Measurements from ENCODE around the gene PGAM2.
A peak's percentile ranks its signal among the peaks of the same experiment; 100 is the strongest.
"Not testable (repeated sequence)": the region's sequence is repeated elsewhere in the genome, so short reads cannot be mapped to it uniquely, and the experiment has no call there.

The PGAM2 gene

DNA sequence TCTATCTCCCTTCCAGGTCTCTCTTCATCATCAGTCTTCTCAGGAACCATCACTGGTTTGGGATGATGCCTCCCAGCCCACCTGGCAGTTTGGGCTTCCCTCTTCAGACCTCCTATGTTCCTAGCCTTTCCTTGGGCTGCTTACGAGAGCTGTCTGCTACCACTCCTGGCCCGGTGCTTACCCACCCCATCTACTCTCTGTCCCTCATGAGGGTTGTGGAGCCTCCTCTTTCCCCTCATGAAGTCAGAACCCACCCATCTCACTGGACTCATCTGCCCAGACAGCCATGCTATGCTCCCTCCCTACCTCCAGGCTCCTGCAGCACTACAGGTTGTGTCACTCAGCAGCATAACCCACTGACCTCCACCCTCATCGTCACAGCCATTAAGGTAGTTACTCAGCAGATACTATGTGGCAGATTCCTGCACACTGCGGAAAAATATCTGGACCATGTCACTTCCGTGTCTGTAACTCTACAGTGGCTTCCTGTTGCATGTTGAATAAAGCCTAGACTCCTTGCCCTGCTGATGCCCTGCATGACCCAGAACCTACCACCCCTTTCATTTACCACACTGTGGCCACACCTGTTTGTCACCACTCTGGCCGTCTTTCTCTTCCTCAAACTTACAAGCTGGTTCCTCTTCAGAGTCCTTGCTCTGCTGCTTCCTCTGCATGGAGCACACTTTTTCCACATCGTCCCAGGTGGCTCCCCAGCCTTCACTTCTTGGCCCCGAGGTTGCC is 18.9 kb downstream of the PGAM2 start:
- peak; percentile 65 for DNase-seq

DNA sequence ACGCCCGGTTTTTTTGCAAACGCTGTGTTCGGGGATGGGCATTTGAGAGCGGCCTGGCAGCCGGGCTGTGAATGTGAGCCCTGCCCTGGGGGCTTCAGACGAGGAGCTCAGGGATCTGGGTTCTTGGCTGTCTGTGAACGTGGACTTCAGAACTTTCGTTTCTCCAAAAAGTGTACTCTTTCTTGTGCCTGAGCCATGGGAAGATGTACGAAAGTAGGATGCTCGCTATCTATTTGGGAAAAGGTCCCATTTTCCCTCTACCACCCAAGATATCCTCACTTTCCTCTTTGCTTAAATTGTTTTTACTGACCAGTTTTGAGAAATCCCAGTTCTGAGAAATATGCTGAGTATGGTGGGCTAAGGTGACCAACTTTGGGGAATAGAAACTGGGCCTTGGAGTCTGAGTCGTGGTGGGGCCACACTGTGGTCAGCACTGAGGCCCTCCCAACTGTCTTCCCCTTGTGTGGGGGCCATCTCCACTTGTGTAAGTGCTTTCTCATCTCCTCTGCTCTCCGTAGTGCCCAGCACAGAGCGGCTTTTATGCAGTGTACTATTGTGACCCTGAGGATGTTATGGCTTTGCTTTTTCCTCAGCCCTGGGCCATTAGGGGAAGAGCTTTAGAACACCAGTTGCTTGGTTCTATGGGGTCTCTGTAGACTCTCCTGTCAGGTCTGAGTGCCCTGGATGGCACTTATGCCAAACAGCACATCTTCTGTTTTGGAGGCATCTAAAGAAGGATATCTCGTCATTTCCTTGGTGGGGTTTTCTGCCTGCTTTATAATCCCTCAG is 19.9 kb downstream of the PGAM2 start:
- peak; percentile 42 for DNase-seq

DNA sequence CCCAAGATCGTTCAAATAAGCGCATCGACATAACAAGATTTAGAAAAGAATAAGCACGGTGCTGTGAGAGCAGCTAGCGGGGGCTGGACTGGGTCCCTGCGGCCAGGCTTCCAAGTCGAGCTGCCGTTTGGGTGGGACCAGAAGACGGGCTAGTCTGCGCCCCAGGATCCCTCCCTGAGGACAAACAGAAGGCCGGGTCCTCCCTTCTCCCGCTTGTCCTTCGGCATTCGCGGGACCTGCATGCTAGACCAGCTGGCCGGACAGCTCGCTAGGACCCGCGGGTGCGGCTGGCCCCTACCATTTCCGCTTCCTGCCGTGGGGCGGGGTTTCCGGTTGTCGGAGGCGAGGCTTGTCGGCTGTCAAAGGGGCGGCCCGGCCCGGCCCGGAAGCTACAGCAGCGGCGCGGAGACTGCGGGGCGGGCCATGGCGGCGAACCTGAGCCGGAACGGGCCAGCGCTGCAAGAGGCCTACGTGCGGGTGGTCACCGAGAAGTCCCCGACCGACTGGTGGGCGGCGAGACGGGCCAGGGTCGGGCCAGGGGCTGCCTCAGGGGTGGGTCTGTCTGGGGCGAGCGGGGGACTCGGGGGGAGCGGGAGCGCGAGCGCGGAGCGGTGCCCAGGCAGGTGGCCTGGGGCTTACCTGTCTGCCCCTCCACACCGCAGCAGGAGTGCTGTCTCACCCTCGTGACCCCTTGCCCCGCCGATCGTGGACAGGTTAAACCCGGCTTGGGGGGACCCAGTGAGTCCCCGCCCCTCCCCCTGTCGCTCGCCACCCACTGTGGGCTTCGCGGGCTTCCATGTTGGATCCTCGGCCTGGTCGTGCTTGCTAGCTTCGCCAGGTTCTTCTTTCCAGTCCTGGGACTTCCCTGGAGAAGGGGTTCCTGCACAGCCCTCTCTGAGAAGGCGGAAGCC is 20.8 kb downstream of the PGAM2 start, which contains the start of gene DBNL:
Gene DBNL (plus strand): TSS at position 388 of the 911 bp plus-strand sequence. CDS start 36 bp downstream, at position 424.
- peak; percentile 88 for DNase-seq

DNA sequence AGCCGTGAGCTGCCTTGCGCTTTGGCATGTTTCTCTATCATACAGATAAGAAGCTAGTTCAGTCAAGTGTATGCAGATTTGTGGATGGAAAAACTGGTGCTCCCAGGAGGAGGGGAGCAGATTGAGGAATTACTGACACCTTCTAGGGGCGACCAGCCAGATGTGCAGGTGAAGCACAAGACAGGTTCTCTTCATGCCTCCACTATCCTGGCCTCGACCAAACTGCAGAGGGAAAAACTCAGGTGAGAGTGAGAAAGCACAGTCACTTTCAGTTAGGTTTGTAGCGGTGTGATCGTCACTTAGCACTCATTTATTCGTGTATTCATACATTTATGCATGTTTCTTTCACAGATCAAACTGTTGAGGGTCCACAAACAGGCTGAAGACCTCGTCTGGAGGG is 21.5 kb downstream of the PGAM2 start:
- DNase-seq = no peak

DNA sequence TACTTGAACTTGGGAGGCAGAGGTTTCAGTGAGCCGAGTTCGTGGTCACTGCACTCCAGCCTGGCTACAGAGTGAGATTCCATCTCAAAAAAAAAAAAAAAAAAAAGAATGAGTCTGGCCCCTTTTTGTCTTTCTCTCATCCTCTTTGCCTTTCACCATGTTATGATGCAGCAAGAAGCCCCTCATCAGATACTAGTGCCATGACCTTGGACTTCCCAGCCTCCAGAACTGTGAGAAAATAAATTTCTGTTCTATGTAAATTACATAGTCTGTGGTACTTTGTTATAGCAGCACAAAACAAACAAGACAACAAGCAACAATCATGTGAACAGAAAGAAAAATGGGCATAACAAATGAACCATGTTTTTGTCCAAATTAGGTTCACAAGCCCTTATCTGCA is 23.1 kb downstream of the PGAM2 start:
- DNase-seq = no peak

DNA sequence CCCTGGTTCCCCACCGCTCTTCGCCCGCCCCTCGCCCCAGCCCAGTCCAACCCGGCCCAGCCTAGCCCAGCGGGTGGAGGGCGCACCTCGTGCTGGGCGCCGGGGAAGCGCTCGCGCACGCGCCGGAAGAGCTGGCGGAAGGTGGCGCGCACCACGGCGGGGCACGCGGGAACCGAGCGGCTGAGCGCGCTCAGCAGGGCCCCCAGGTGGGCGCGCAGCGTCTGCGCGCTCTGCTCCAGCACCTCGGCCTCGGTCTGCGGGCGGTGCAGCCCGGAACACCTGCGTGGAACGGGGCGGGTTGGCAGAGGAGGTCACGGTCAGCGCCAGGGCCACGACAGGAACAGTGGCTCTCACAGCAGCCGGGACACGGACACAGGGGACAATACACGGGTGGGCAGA is 24.9 kb downstream of the PGAM2 start:
- peak; percentile 78 for DNase-seq

DNA sequence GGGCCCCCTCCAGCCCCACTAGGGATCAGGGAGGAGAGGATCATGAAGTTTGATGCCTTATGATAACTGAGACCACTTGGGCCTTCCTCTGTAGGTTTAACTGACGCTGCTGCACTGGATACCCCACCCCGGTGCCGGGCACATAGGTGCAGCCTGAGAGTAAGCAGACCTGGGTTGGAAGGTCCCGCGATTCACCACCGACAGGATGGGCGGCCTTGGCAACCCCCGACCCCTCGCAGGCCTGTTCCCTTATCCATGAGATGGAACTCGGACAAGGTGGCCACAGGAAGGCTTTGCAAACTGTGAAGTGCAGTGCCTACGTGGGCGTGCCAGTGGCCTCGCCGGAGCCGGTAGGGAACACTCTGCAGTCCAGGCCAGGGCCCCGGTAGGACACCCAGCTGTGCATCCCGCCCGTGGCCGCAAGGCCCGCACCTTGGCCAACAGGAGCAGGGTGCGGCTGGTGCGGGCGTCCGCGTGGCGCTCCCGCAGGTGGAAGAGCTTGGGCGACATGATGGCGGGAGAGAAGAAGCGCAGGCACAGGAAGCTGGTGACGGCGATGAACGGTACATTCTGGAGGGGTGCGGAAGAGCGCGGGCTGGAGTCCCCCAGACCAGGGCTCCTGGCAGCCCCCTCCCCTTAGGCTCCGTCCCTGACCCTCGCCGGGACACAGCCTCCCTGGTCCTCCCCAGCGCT is 25.4 kb downstream of the PGAM2 start:
- not testable (repeated sequence) for DNase-seq

DNA sequence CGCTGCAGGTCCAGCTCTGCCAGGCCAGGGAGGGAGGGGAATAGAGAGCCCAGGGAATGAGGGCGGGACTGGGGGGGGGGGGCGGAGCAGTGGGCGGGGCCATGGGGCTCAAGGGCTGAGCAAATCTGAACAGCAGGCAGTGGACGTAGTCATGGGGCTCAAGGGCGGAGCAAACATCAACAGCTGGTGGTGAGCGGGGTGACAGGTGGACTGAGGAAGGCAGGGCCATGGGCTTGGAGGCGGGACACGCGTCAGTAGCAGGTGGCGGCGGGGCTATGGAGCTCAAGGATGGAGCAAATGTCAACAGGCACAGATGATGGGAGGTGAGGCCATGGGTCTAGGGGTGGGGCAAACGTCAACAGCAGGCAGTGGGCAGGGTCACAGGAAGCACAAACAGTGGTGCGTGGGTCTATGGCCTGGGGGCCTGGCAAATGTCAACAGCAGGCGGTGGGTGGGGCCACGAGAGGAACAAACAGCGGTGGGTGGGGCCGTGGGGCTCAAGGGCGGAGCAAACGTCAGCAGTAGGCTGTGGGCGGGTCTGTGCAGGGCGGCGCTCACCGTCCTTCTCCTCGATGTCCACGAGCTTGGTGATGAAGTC is 26.3 kb downstream of the PGAM2 start:
- peak; percentile 91 for DNase-seq

DNA sequence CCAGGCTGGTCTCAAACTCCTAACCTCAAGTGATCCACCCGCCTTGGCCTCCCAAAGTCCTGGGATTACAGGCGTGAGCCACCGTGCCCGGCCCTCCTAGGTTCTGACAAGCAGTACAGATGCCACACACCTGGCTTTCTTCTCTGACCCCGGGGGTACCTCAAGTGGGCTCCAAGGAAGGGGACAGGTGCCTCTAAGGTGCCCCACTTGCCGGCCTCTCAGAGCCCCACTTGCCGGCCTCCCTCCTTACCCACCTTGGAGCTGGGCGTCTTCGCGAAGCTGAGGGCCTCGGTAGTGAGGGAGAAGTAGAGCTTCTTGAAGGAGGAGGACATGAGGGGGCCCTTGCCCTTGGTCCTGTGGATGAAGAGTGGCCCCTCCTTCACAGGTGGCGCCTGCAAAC is 26.8 kb downstream of the PGAM2 start:
- DNase-seq = not testable (repeated sequence)

DNA sequence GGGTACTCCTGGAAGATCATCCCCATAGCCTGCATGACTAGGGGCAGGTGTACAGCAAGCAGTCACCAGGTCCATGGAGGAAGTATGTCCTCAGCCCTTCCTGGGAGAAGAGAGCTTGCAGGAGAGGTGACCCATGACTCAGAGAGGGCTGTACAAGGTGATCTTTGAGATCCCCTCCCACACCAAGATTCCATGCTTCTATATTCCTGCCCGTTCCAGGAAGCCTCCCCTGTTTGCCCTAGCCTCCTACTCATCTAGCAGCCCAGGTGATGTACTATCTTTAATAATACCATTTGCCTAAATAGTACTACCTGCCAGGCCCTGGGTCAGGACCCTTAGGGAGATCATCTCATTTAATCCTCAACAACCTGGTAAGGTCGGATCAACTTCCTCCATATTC is 27.4 kb downstream of the PGAM2 start:
- not testable (repeated sequence) for DNase-seq

DNA sequence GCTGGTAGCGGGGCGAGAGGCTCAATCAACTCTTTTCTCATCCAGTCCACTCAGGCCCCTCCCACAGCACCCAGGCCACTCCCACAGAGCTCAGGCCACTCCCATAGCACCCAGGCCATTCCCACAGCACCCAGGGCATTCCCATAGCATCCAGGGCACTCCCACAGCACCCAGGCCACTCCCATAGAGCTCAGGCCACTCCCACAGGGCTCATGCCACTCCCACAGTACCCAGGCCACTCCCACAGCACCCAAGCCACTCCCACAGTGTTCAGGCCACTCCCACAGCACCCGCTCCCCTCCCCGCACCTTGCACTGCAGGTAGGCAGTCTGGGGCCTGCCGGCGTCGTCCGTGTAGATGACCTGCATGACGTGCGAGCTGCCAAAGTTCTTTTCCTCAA is 29.0 kb downstream of the PGAM2 start:
- DNase-seq = peak; percentile 63

DNA sequence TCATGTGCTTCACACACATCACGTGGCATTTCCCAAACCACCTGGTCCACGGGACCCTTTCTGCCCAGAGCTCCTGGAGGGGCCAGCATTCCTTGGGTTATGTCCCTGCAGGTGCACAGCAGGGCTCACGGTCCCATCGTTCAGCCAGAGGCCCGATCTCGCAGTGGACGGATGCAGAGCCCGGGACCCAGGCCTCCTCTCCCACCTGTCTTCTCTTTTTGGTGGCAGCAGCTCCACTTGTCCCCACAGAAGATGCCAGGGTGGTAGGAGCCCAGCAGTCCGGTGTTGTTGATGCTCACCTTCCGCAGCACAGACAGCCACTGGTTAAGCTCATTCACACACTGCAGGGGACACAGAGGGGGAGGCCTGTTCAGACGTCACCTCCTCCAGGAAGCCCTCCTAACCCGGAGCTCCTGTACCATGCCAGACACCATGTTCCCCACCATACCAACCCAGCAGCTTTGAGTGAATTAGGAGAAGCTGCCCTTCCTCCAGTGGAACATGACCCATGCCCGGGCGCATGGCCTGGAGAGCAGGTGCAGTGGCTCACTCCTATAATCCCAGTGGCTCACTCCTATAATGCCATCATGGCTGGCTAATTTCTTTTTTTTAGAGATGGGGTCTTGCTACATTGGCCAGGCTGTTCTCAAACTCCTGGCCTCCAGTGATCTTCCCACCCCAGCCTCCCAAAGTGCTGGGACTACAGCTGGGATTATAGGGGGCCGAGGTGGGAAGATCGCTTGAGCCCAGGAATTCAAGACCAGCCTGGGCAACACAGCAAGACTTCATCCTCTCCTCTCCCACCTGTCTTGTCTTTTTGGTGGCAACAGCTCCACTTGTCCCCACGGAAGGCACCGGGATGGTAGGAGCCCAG is 31.2 kb downstream of the PGAM2 start:
- DNase-seq = not testable (repeated sequence)

DNA sequence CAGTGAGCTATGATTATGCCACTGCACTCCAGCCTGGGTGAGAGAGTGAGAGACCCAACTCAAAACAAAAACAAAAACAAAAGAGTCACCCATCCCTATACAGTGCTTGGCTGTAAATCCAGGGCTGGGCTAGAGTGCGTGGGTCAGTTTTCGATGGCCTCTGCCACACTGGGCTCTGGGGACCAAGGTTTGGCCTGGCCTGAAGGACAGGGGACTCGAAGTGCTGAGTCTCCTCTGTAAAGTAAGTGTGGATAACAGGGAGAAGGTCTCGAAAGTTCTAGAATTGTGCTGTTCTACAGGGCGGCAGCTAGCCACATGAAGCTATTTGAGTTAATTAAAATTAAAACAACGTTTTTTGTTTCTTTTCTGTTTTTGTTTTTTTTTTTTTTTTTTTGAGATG is 33.3 kb downstream of the PGAM2 start:
- DNase-seq = not testable (repeated sequence)

DNA sequence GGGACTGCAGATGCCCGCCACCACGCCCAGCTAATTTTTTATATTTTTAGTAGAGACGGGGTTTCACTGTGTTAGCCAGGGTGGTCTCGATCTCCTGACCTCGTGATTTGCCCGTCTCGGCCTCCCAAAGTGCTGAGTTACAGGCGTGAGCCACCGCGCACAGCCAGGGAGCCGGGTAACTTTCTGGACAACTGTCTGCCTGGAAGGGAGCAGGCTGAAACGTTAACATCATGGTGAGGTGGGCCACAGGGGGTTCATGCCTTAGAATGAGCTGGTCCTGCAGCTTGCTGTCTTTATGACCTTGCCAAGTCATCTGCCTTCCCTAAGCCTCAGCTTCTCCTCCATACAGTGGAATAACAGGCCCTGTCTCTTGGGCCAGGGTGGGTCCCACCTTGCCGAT is 34.0 kb downstream of the PGAM2 start:
- DNase-seq = not testable (repeated sequence)

DNA sequence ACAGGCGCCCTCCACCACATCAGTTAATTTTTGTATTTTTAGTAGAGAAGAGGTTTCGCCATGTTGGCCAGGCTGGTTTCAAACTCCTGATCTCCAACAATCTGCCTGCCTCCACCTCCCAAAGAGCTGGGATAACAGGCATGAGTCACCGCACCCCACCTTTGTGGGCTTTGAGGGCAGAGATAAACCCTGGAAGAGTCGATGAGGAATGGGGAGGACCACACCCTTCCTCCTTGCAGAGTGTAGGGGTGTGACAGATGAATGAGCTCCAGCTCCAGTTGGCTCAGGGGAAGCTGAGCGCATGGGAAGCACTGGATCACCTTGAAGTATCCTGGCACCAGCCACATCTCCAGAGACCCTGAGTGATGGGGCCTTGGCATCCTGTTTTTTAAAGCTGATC is 35.3 kb downstream of the PGAM2 start:
- not testable (repeated sequence) for DNase-seq

DNA sequence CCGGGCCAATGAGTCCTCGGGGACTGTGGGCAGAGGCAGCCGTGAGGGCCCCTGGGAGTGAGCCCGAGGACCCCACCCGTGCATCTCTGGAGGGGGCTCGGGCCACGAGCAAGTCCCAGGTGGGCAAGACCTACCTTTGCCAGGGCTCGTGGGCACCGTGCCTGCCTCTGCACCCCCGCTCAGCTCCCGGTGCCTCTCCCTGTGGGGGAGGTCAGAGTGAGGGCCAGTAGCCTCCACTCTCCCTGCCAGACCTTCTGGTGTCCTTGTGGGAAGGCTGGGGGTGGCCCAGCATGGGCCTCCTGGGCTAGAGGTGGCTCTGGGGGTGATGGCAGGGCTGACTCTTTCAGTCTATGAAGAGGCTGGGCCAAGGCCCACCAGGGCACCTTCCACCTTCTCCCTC is 35.9 kb downstream of the PGAM2 start:
- DNase-seq = not testable (repeated sequence)

DNA sequence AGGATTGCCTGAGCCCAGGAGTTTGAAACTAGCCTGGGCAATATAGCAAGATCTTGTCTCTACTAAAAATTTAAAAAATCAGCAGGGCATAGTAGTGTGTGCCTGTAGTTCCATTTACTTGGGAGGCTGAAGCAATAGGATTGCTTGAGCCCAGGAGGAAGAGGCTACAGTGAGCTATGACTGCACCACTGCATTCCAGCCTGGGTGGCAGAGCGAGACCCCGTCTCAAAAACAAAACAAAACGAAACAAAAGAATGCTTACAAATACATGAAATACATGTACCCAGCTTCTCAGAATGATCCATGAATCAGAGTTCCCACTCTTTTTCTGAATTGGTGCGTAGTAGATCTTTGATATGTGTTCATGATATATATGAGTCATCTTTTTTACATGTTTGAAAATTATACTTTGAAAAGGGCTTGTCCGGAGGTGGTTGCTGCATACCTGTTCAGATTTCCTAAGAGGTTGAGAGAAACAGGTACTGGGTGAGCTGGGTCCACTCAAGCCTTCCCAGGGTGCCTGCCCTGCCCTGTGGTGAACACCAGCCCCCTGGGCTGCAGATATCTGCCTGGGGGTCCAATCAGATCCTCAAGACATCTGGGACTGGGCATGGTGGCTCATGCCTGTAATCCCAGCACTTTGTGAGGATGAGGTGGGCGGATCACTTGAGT is 42.4 kb downstream of the PGAM2 start:
- not testable (repeated sequence) for DNase-seq

DNA sequence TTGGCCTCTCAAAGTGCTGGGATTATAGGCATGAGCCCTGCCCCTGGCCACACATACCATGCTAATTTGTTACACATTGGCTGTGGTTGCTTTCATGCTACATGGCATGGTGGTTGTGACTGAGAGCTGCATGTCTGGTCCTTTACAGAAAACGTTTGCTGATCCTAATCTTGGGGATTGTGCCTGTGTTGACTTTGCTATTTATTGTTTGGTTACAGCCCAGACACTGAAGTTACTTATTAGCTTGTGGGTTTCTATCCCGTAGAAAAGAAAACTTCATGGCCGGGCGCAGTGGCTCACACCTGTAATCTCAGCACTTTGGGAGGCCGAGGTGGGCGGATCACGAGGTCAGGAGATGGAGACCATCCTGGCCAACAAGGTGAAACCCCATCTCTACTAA is 43.3 kb downstream of the PGAM2 start:
- not testable (repeated sequence) for DNase-seq

DNA sequence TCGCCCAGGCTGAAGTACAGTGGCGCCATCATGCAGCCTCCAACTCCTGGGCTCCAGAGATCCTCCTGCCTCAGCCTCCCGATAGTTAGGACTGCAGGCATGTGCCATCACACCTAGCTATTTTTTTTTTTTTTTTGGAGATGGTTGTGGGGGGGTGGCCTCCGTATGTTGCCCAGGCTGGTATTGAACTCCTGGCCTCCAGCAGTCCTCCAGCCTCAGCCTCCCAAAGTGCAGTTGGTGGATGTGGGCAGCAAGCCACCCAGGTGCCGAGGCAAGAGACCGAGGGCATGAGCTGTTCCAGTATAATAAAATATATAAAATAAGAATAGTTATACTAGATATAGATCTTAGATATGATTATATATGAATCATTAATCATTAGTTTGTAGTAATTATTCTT is 45.5 kb downstream of the PGAM2 start:
- not testable (repeated sequence) for DNase-seq
